Body of pancreas (tissue), 4 donors: ENCODE data around the gene PRDM10.

Source experiments
- POLR2A ChIP-seq, 3 donors: fragments of 450-650 bp; IDR thresholded peaks; one replicate each; pipeline ENCODE4 v1.6.1; 2016; ENCODE audit warnings: antibody characterized with exemption in 3 of 3, mild to moderate bottlenecking in 2 of 3
- TF ChIP-seq, protein P1 (sequence below), 7 experiments: fragments of 450-650 bp in 4 of 7; fragments of 200-600 bp in 3 of 7; sonication (generic) in 3 of 7; IDR thresholded peaks; one replicate each; pipeline ENCODE4 v1.5.1; 2016 to 2019; ENCODE audit warnings: antibody characterized with exemption in 7 of 7

DNA sequence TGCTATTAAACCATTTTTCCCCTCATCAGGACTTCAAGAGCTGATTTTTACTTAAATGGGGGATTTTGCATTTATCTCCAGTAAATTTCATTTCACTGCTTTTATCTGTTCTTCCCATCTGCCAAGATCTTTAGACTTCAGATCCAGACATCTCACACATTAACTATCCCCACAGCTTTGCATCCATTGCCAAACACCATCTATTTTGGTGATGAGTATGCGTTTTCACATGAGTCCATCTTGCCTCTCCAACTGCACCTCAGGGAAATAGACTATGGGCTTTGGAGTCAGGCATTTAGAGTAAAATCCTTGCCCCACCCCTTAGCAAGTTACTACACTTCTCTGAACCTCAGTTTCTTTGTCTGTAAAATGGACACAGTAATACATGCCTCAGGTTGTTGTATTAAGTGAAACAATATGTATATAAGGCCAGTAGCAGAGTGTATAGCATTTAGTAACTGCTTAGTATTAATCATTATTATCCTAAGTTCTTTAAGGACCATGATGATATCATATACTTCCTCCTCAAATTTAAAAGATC, 53.6 kb downstream of the PRDM10 start:
- TF ChIP-seq, protein P1, sequence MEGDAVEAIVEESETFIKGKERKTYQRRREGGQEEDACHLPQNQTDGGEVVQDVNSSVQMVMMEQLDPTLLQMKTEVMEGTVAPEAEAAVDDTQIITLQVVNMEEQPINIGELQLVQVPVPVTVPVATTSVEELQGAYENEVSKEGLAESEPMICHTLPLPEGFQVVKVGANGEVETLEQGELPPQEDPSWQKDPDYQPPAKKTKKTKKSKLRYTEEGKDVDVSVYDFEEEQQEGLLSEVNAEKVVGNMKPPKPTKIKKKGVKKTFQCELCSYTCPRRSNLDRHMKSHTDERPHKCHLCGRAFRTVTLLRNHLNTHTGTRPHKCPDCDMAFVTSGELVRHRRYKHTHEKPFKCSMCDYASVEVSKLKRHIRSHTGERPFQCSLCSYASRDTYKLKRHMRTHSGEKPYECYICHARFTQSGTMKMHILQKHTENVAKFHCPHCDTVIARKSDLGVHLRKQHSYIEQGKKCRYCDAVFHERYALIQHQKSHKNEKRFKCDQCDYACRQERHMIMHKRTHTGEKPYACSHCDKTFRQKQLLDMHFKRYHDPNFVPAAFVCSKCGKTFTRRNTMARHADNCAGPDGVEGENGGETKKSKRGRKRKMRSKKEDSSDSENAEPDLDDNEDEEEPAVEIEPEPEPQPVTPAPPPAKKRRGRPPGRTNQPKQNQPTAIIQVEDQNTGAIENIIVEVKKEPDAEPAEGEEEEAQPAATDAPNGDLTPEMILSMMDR (IDR thresholded peaks at IDR 0.05), result no peak
- no peak for TF ChIP-seq POLR2A (IDR thresholded peaks at IDR 0.05)
